ENCODE measurements around the gene CCT5.
"Not testable (repeated sequence)": the region's sequence is repeated elsewhere in the genome, so short reads cannot be mapped to it uniquely, and the experiment has no call there.

CCT5 gene

GRCh38 chr5:10276691-10277090 lies 26.6 kb downstream of the CCT5 start:
- no peak for DNase-seq (ENCODE audit: low read depth, low spot score)

- no peak for DNase-seq (ENCODE audit: low read depth, low spot score)
These were observed 27.9 kb downstream of the CCT5 start for GRCh38 chr5:10277773-10278630.

- no peak for DNase-seq (ENCODE audit: low read depth, low spot score)
These were observed 28.7 kb downstream of the CCT5 start for GRCh38 chr5:10278658-10279279.

- no peak for DNase-seq (ENCODE audit: low read depth, low spot score)
These were observed 29.2 kb downstream of the CCT5 start for GRCh38 chr5:10279328-10279727.

GRCh38 chr5:10279925-10280720 lies 30.0 kb downstream of the CCT5 start:
- DNase-seq (ENCODE audit: low read depth, low spot score), result no peak

GRCh38 chr5:10283927-10284635 lies 34.0 kb downstream of the CCT5 start:
- DNase-seq (ENCODE audit: low read depth, low spot score), result no peak

GRCh38 chr5:10285362-10285761 lies 35.3 kb downstream of the CCT5 start:
- not testable (repeated sequence) for DNase-seq (ENCODE audit: low read depth, low spot score)

- no peak for DNase-seq (ENCODE audit: low read depth, low spot score)
These were observed 36.2 kb downstream of the CCT5 start for GRCh38 chr5:10286162-10286861.

- no peak for DNase-seq (ENCODE audit: low read depth, low spot score)
These were observed 36.8 kb downstream of the CCT5 start for GRCh38 chr5:10286862-10287227.

- no peak for DNase-seq (ENCODE audit: low read depth, low spot score)
These were observed 38.6 kb downstream of the CCT5 start for GRCh38 chr5:10288592-10289219.

GRCh38 chr5:10289353-10289752 lies 39.3 kb downstream of the CCT5 start:
- DNase-seq (ENCODE audit: low read depth, low spot score), result no peak

GRCh38 chr5:10289991-10290390 lies 39.9 kb downstream of the CCT5 start:
- DNase-seq (ENCODE audit: low read depth, low spot score), result no peak

GRCh38 chr5:10290438-10290837 lies 40.4 kb downstream of the CCT5 start:
- no peak for DNase-seq (ENCODE audit: low read depth, low spot score)

- DNase-seq (ENCODE audit: low read depth, low spot score), result no peak
These were observed 41.7 kb downstream of the CCT5 start for GRCh38 chr5:10291692-10292339.

GRCh38 chr5:10293907-10294662 lies 44.0 kb downstream of the CCT5 start:
- no peak for DNase-seq (ENCODE audit: low read depth, low spot score)

GRCh38 chr5:10295619-10296326 lies 45.7 kb downstream of the CCT5 start:
- DNase-seq (ENCODE audit: low read depth, low spot score), result no peak

- no peak for DNase-seq (ENCODE audit: low read depth, low spot score)
These were observed 47.6 kb downstream of the CCT5 start for GRCh38 chr5:10297646-10298204.

GRCh38 chr5:10300246-10300645 lies 50.2 kb downstream of the CCT5 start:
- no peak for DNase-seq (ENCODE audit: low read depth, low spot score)
